Neutrophil (primary cell): Measurements from ENCODE around the gene MCTP2.

ENCODE experiments used
- H3K27ac ChIP-seq: fragments of 200-600 bp; sonication (generic); 2 replicates; pipeline ENCODE4 v1.5.1; 2016; ENCODE audit warnings: mild to moderate bottlenecking, moderate library complexity
- H3K27me3 ChIP-seq: fragments of 200-600 bp; sonication (generic); 2 replicates; pipeline ENCODE4 v1.6.0; 2016; ENCODE audit warnings: mild to moderate bottlenecking
- H3K36me3 ChIP-seq: fragments of 200-600 bp; sonication (generic); 2 replicates; pipeline ENCODE4 v1.5.1; 2017
- H3K4me1 ChIP-seq, 2 experiments: fragments of 200-600 bp in 1 of 2; sonication (generic) in 1 of 2; 1 replicate in 1 of 2; 2 replicates in 1 of 2; pipeline versions ENCODE4 v1.5.1 to v1.6.1; 2013 to 2016; ENCODE audit warnings: low read depth in 1 of 2, low read length in 1 of 2, mild to moderate bottlenecking in 1 of 2, moderate library complexity in 1 of 2; ENCODE audit not compliant: control insufficient read depth in 1 of 2, insufficient read depth in 1 of 2
- H3K4me3 ChIP-seq, 2 experiments: fragments of 200-600 bp in 1 of 2; sonication (generic) in 1 of 2; 1 replicate in 1 of 2; 2 replicates in 1 of 2; pipeline ENCODE4 v1.5.1; 2013 to 2016; ENCODE audit warnings: low read depth in 1 of 2, low read length in 1 of 2, mild to moderate bottlenecking in 1 of 2, moderate library complexity in 1 of 2
- H3K9me3 ChIP-seq: fragments of 200-600 bp; sonication (generic); 2 replicates; pipeline ENCODE4 v1.5.1; 2016
- TF ChIP-seq, protein P1 (sequence below): fragments of 200-600 bp; sonication (generic); IDR thresholded peaks from 2 replicates; pipeline ENCODE4 v1.5.1; 2016; ENCODE audit warnings: antibody characterized with exemption

MCTP2 gene

DNA sequence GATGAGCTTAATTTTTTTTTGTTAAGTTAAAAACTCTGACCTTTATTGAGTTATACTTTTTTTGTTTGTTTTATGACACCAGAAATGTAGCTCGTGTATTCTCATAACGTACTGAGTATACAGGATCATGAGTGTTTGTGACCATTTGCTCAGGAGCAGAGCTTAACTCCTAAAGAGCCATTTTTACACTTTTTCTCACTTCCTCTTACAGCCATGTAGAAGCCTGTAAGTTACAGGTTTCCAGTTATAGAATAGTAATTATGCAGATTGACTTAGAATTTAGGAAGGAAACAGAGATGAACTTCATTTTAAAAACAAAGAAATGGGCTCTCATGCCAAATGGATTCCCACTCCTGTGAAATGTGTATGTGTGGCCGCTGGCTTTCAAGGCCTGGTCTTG, 151.7 kb downstream of the MCTP2 start:
- Histone ChIP-seq H3K27ac (no peak overlapping the region), H3K4me3 (no peak overlapping the region), H3K4me1 (no peaks in the 10 kb centered on the region), H3K9me3 (no peaks in the 10 kb centered on the region), H3K36me3 (peaks cover 96% of the 10 kb centered on the region), H3K27me3 (no peaks in the 10 kb centered on the region)
- TF ChIP-seq, protein P1, sequence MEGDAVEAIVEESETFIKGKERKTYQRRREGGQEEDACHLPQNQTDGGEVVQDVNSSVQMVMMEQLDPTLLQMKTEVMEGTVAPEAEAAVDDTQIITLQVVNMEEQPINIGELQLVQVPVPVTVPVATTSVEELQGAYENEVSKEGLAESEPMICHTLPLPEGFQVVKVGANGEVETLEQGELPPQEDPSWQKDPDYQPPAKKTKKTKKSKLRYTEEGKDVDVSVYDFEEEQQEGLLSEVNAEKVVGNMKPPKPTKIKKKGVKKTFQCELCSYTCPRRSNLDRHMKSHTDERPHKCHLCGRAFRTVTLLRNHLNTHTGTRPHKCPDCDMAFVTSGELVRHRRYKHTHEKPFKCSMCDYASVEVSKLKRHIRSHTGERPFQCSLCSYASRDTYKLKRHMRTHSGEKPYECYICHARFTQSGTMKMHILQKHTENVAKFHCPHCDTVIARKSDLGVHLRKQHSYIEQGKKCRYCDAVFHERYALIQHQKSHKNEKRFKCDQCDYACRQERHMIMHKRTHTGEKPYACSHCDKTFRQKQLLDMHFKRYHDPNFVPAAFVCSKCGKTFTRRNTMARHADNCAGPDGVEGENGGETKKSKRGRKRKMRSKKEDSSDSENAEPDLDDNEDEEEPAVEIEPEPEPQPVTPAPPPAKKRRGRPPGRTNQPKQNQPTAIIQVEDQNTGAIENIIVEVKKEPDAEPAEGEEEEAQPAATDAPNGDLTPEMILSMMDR: no peak

DNA sequence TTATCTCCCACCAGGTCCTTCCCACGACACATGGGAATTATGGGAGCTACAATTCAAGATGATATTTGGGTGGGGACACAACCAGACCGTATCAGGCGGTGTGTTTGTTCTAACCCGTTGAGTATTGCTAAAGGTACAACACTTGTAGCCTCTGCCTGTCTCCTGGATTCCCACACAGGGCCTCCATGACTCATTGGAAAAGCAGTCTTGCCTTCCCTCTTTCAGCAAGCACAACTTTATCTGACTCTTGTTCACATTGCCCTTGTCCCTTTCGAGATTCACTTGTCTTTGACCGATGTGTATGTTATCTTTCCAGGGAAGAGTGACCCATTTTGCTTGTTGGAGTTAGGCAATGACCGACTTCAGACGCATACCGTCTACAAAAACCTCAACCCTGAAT, 152.3 kb downstream of the MCTP2 start:
- TF ChIP-seq, protein P1: no peak
- Histone ChIP-seq H3K36me3 (peaks cover 96% of the 10 kb centered on the region), H3K9me3 (no peaks in the 10 kb centered on the region), H3K4me1 (no peaks in the 10 kb centered on the region), H3K4me3 (no peak overlapping the region), H3K27ac (no peak overlapping the region), H3K27me3 (no peaks in the 10 kb centered on the region)

DNA sequence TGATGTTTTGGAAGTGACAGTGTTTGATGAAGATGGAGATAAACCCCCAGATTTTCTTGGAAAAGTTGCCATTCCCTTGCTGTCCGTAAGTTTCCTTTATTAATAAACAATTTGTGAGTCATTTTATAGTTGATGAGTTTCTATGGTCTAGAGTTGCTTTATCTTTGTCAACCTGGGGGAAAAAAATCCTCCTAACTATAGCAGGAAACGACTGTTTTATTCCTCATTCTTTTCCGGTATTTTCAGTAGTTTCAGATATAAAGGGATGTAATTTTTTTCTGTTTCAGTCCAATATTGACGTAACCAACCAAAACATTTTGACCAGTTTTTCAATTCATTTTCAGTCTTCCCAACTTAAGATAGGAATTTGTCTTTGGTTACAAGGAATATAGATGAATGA, 154.1 kb downstream of the MCTP2 start:
- H3K36me3 ChIP-seq: peaks cover 91% of the 10 kb centered on the region
- no peak overlapping the region for H3K4me3 ChIP-seq
- H3K9me3 ChIP-seq: no peaks in the 10 kb centered on the region
- no peaks in the 10 kb centered on the region for H3K4me1 ChIP-seq
- no peaks in the 10 kb centered on the region for H3K27me3 ChIP-seq
- TF ChIP-seq, protein P1: no peak
- no peak overlapping the region for H3K27ac ChIP-seq

DNA sequence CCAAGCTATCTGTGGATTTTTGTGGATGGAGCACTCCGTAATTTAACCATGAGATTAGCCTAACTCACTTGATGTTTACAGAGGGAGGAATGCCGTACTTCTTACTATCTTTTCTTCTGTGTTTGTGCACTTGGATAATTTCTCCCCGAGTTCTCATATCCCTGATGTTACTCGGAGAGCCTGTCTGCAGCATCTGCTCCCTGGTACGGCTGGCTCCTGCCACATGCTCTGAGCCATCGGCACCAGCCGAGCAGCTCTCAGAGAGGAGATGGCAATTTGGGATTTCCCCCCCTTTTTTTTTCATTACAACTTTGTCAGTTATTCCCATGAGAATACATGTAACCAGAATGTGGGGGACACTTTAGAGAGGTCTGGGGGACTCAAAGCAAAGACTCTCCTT, 155.0 kb downstream of the MCTP2 start:
- Histone ChIP-seq H3K27ac (no peak overlapping the region), H3K4me3 (no peak overlapping the region), H3K9me3 (no peaks in the 10 kb centered on the region), H3K27me3 (no peaks in the 10 kb centered on the region), H3K36me3 (peaks cover 90% of the 10 kb centered on the region), H3K4me1 (no peaks in the 10 kb centered on the region)
- TF ChIP-seq, protein P1: no peak

DNA sequence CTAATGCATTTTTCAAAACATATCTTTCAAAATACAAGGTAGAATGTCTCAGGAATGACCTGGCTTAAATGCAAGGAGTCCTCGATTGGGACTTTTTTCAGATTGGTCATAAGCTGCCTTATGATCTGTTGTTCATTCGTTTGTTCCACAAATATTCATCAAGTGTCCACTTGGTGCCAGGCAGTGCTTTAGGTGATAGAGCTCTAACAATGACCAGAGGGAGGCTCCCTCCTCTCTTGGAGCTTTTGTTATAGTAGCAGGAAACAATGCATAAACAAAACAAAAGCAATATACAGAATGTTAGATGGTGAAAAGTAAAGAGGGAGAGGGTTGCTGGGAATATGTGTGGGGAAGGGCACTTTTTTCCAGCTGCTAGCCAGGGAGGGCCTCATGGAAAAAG, 156.1 kb downstream of the MCTP2 start:
- Histone ChIP-seq H3K4me3 (no peak overlapping the region), H3K27ac (peak overlapping the region; percentile 44), H3K36me3 (peaks cover 92% of the 10 kb centered on the region), H3K27me3 (no peaks in the 10 kb centered on the region), H3K4me1 (no peaks in the 10 kb centered on the region), H3K9me3 (no peaks in the 10 kb centered on the region)
- TF ChIP-seq, protein P1: no peak
